ENCODE data around the gene METAP2.

- TF ChIP-seq CTCF (optimal IDR thresholded peaks at IDR 0.05 in 1 of 3, IDR thresholded peaks at IDR 0.05 in 1 of 3, conservative IDR thresholded peaks at IDR 0.05 in 1 of 3; ENCODE audit: extremely low read depth in 1 of 3, insufficient read depth in 2 of 3, low read length in 3 of 3) (no peak), EZH2 (IDR thresholded peaks at IDR 0.05; ENCODE audit: low read length) (no peak)
Measured at GRCh38 chr12:95509300-95509699, 35.3 kb downstream of the METAP2 start.
